ENCODE data around the gene STAT4.

Gene STAT4

GRCh38 chr2:191145769-191146471, 4.9 kb downstream of the STAT4 start:
- DNase-seq (ENCODE audit: low read depth, low spot score) = no peak

DNA sequence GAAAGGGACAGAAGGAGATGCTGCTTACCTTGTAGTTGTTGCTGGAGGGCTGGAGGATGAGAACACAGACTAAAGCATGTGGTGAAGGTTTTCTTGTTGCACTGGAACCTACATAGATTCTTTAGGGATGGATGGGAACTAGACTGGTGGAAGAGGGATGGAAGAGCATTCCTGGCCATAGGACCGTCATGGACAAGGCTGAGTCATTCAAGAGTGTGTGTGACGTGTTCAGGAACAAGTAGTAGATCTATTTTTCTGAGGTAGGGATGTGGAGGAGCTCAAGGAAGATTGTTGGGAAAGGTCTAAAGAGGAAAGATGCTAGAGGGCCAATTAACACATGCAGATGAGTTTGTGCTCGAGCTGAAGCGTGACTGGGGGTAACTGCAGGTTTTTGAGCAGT, 6.6 kb downstream of the STAT4 start:
- DNase-seq (ENCODE audit: low read depth, low spot score) = no peak

DNA sequence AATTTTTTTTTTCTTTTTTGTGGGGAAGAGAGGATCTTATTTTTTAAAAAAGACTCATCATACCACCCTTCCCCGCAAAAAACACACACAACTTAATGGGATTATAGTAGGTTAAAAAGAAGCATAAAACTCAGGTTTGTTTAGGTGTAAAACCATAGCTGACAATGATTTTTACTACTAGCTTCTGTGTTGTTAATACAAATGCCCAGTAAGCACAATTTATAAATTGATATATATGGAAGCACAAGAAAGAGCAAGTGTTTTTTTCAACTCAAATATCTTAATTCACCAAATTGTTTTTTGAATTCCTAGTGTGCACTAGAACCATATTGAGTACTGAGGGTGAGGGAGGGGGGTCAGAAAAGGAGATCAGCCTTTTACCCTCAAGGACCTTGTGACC, 7.0 kb downstream of the STAT4 start:
- no peak for DNase-seq (ENCODE audit: low read depth, low spot score)

- no peak for DNase-seq (ENCODE audit: low read depth, low spot score)
Measured at GRCh38 chr2:191128911-191129304, 21.9 kb downstream of the STAT4 start.

- DNase-seq (ENCODE audit: low read depth, low spot score) = no peak
Measured at GRCh38 chr2:191128172-191128910, 22.5 kb downstream of the STAT4 start.

DNA sequence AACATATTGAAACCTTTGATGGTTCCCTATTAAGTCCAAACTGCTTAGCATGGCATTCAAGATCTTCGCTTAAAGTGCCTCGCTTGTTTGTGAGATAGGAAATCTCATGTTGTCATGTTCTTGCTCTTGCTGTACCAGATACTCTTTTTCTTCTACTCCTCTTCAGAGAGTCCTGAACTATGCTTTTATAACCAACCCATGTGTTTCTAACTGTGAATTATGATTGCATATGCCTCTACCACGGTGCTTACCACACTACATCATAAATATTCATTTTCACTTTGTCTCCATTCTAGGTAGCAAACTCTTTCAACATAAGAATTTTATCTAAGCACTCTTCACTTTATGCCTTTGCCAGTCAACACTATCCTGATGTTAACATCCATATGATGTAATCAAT, 23.6 kb downstream of the STAT4 start:
- DNase-seq (ENCODE audit: low read depth, low spot score) = no peak

- no peak for DNase-seq (ENCODE audit: low read depth, low spot score)
Measured at GRCh38 chr2:191126386-191127085, 24.3 kb downstream of the STAT4 start.

DNA sequence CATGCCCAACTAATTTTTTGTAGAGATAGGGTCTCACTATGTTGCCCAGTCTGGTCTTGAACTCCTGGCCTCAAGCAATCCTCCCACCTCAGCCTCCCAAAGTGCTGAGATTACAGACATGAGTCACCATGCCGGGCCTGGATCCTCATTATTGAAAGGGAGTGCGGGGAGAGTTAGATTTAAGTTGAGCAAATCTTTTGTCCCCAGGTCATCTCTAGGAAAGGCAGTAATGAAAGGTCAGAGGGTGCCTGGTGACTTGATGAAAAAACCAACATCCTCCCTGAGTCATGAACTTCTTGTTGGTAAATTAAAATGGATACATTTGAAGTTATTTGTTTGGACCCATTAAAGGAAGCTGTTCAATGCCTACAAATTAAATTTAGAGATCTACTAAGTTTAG, 25.1 kb downstream of the STAT4 start:
- no peak for DNase-seq (ENCODE audit: low read depth, low spot score)

- DNase-seq (ENCODE audit: low read depth, low spot score) = no peak
Measured at GRCh38 chr2:191122638-191123294, 28.0 kb downstream of the STAT4 start.

DNA sequence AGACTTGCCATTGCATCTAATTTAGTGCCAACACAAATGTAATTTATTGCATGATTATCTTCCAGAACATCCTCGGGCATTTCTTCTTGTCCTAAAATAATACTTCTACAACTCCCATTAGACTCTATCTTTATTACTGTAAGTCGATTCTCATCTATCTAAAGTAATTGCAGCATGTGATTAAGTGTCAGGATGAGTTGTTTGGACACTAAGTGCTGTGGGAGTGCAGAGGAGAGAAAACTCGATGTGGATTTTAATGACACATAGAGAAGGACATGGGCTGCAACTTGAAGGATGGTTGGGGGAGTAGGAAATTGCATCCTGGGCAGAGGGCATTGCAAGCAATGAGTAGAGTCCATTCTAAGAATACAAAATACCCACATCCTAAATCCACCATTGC, 33.5 kb downstream of the STAT4 start:
- DNase-seq (ENCODE audit: low read depth, low spot score) = no peak

DNA sequence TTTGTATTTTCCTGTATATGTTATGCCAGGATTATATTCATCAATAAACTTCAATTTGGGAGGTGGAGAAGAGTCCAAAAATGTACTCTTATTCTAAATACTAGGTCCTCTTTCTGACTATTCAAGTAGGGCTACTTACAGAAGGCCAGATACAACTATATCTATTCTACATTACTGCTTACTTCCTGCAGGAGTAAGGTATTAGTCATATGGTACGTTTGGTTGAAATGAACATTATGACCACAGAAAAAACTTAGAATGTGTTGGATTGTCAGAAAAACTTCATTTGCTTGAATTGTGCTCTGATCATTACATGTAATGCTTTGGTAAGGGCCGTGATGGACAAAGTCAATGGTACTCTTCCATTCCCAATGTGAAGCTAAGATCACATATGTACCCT, 35.0 kb downstream of the STAT4 start:
- DNase-seq (ENCODE audit: low read depth, low spot score) = no peak

DNA sequence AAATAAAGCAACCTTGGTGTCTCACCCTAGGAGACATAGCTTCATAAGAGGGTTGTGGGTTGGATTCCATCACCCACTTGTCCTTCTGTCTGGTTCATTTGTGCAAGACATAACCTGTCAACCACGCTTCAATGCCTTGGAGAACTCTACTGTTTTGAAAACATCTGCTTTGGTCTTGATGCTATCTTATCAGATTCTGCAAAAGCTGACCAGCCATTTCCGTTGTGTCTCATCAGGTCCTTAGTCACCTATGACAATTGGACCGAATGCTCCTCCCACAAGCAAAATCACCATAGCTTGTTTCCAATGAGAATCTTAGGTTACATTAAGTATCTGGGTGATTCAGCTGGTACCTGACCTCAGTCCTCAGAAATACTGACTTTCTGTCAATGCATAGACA, 35.4 kb downstream of the STAT4 start:
- no peak for DNase-seq (ENCODE audit: low read depth, low spot score)

DNA sequence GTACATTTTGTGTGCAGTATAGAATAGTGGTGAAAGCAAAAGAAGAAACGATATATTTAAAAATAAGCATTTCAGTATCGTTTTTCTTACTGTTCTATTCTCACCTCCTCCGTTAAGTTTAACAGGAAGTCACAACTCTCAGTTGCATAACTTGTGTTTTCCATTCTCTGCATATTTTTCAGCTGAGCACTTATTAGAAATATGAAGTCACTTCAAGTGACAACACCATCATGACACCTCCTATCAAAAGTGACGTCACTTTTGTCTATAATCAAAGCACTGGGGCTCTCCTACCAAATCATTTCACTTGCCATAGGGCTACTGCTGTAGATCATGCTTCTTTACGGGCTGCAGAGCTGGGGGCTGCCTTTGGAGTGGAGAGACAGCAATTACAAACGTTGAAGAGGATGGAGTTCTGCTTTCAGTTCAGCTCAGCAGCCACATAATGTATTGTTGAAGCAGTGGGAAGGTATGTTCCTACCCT, 36.3 kb downstream of the STAT4 start:
- DNase-seq (ENCODE audit: low read depth, low spot score) = no peak

GRCh38 chr2:191113761-191114160, 37.0 kb downstream of the STAT4 start:
- no peak for DNase-seq (ENCODE audit: low read depth, low spot score)

DNA sequence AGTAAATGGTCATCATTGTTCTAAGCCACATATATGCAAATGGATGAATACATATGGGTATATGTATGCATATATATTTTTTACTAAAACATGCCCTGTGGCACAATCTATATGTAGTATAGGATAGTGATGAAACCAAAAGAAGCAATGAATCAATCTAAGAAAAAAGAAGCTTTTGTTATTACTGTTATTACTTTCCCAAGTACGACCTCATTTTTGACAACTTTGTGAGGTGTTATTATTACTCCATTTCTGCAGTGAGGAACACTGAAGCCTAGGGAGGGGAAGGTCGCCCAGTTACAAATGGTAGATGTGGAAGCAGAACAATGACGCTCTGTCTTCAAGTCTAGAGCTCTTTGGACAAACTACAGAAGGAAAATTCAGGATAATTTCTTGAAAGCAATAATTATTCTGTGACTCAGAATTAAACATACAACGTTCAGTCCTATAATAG, 38.3 kb downstream of the STAT4 start:
- no peak for DNase-seq (ENCODE audit: low read depth, low spot score)

DNA sequence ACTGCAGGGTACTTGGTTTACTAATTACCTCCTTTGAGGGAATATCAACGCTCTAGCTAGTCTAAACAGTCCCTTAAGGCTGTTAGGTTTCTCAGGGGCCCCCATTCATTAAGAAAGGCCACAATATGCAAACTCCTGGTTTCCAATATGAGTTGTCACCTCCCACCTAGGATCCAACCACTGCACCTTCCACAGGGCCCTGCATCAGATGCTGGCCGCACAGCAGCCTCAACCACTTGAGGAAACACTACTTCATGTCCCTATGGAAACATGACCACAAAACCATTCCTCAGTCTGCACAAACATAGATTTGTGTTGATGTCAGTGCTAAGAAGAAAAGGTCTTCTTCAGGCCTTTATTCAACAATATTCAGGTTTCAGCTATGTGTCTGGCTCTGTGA, 40.9 kb downstream of the STAT4 start:
- no peak for DNase-seq (ENCODE audit: low read depth, low spot score)

- DNase-seq (ENCODE audit: low read depth, low spot score) = no peak
Measured at GRCh38 chr2:191108331-191108730, 42.5 kb downstream of the STAT4 start.

DNA sequence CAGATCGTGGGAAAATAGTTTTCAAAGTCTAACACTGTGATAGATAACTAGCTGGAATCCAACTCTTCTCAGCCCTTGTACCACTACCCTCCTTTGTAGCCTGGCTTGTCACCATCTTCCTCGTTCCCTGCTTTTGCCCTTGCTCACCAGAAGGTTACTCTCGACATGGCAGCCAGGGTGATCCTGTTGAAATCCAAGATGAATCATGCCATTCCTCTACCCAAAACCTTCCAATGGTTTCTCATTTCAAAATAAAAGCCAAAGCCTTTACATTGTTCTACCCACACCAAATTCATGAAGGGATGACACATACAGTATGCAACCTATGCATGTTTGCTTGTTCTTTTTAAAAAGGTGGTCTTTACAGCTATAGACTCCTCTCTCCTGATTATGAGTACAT, 45.7 kb downstream of the STAT4 start:
- DNase-seq (ENCODE audit: low read depth, low spot score) = no peak

- DNase-seq (ENCODE audit: low read depth, low spot score) = no peak
Measured at GRCh38 chr2:191103774-191104173, 47.0 kb downstream of the STAT4 start.

- DNase-seq (ENCODE audit: low read depth, low spot score) = no peak
Measured at GRCh38 chr2:191100216-191100615, 50.6 kb downstream of the STAT4 start.

- DNase-seq (ENCODE audit: low read depth, low spot score) = no peak
Measured at GRCh38 chr2:191087311-191087710, 63.5 kb downstream of the STAT4 start.

- no peak for DNase-seq (ENCODE audit: low read depth, low spot score)
Measured at GRCh38 chr2:191086706-191087105, 64.1 kb downstream of the STAT4 start.

All from smooth muscle cell of the brain vasculature (primary cell).